Osteoblast (primary cell): ENCODE measurements around the gene TRIM71. TPM values are rescaled to one million over a fixed set of nuclear protein-coding genes. Genes with fewer than 3 reads are reported as not detected.

Source experiments
- DNase-seq: peaks from one replicate; pipeline ENCODE4 v3.0.0; 2011; ENCODE audit warnings: low spot score, mixed read lengths; ENCODE audit not compliant: insufficient read length; ENCODE audit errors: missing footprints
- H2AFZ ChIP-seq: 2 replicates; pipeline ENCODE4 v1.6.0; 2011; ENCODE audit warnings: mild to moderate bottlenecking, low read length
- H3K27ac ChIP-seq: 2 replicates; pipeline ENCODE4 v1.5.1; 2011; ENCODE audit warnings: mild to moderate bottlenecking, low read depth, low read length, moderate library complexity
- H3K27me3 ChIP-seq: 2 replicates; pipeline ENCODE4 v1.6.0; 2012; ENCODE audit warnings: mild to moderate bottlenecking, control low read depth, inconsistent platforms, low read length, moderate library complexity; ENCODE audit not compliant: insufficient read depth
- H3K36me3 ChIP-seq: 2 replicates; pipeline ENCODE4 v1.5.1; 2011; ENCODE audit warnings: mild to moderate bottlenecking, low read length, control low read depth, moderate library complexity; ENCODE audit not compliant: insufficient read depth
- H3K4me1 ChIP-seq: 2 replicates; pipeline ENCODE4 v1.5.1; 2011; ENCODE audit warnings: mild to moderate bottlenecking, low read length, control low read depth, moderate library complexity; ENCODE audit not compliant: insufficient read depth
- H3K4me2 ChIP-seq: 2 replicates; pipeline ENCODE4 v1.6.0; 2011; ENCODE audit warnings: mild to moderate bottlenecking, low read length; ENCODE audit not compliant: insufficient read depth
- H3K4me3 ChIP-seq: fragments of 200-600 bp; sonication (generic); 3 replicates; pipeline ENCODE4 v1.5.1; 2012; ENCODE audit warnings: mild to moderate bottlenecking, low read length, inconsistent platforms; ENCODE audit not compliant: insufficient read depth
- H3K79me2 ChIP-seq: 2 replicates; pipeline ENCODE4 v1.6.0; 2012; ENCODE audit warnings: mild to moderate bottlenecking, low read length, control low read depth, inconsistent platforms; ENCODE audit not compliant: insufficient read depth
- H3K9me3 ChIP-seq: 2 replicates; pipeline ENCODE4 v1.5.1; 2011; ENCODE audit warnings: low read depth, low read length, control low read depth
- H4K20me1 ChIP-seq: 2 replicates; pipeline ENCODE4 v1.6.0; 2012; ENCODE audit warnings: mild to moderate bottlenecking, low read length, control low read depth; ENCODE audit not compliant: insufficient read depth
- total RNA-seq: library from RNA; depleted of rRNA; stranded (reverse); fragments of >200 nt; gene quantifications from 2 replicates; pipeline ENCODE4 v1.2.3, GENCODE V29; 2012
- TF ChIP-seq, protein P1 (sequence below): IDR thresholded peaks from 2 replicates; pipeline ENCODE4 v1.5.1; 2011; ENCODE audit warnings: mild to moderate bottlenecking, low read depth, low read length, moderate library complexity; ENCODE audit errors: extremely low read depth

The TRIM71 gene
- total RNA-seq, 1 donor: not detected

DNA sequence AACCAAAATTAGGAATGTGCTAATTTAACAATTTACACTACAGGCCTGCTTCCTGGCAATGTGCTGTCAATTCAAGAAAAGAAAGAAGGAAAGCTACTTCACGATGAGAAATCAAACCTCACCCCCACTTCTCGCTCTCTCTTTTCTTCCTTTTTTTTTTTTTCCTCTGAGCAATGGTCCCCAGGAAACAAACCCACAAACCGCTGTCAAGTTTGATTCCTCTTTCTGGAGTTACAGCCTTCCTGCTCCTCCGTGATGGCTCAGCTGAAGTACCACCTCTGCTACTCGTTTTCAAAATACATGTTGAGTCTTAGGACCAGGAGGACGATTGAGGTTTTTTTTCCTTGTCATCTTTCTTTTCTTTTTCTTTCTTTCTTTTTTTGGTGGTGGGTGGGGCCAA lies 3.4 kb upstream of the TRIM71 start:
- DNase-seq: peak; percentile 69
- H3K79me2 ChIP-seq: no peaks in the 10 kb centered on the region
- peaks cover 52% of the 10 kb centered on the region for H3K27me3 ChIP-seq
- TF ChIP-seq, protein P1, sequence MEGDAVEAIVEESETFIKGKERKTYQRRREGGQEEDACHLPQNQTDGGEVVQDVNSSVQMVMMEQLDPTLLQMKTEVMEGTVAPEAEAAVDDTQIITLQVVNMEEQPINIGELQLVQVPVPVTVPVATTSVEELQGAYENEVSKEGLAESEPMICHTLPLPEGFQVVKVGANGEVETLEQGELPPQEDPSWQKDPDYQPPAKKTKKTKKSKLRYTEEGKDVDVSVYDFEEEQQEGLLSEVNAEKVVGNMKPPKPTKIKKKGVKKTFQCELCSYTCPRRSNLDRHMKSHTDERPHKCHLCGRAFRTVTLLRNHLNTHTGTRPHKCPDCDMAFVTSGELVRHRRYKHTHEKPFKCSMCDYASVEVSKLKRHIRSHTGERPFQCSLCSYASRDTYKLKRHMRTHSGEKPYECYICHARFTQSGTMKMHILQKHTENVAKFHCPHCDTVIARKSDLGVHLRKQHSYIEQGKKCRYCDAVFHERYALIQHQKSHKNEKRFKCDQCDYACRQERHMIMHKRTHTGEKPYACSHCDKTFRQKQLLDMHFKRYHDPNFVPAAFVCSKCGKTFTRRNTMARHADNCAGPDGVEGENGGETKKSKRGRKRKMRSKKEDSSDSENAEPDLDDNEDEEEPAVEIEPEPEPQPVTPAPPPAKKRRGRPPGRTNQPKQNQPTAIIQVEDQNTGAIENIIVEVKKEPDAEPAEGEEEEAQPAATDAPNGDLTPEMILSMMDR: no peak
- no peak overlapping the region for H3K4me2 ChIP-seq
- no peak overlapping the region for H3K4me3 ChIP-seq
- H3K9me3 ChIP-seq: peaks cover 3% of the 10 kb centered on the region
- H3K4me1 ChIP-seq: no peaks in the 10 kb centered on the region
- no peak overlapping the region for H2AFZ ChIP-seq
- H4K20me1 ChIP-seq: no peaks in the 10 kb centered on the region
- no peak overlapping the region for H3K27ac ChIP-seq
- H3K36me3 ChIP-seq: no peaks in the 10 kb centered on the region

DNA sequence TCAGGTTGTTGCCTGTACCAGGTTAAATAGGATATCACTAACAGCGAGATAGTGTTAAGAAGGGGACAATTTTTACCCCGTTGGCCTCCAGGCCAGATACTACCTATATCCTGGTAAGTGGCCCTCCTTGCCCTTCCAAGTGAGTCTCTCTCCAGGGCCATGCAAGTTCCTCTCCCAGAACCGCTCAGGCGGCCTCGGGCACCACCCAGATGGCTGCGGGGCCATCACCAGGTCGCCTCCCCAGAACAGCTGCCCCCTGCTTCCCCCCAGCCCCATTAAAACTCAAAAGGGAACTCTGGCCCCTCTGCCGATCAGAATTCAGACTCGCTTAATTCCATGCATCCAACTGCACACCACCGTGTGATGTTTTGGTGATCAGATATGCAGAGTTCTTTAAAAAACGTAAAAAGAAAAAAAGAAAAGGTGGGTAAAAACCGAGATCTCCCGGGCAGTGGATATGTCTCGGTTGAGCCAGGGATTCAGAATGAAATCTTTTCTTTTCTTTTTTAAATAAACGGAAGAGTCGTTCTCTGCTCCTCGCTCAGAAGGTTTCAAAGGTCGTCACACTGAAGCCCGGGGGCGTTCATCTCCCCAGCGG lies 1.9 kb upstream of the TRIM71 start:
- peak; percentile 80 for DNase-seq
- Histone ChIP-seq H3K4me3 (no peak overlapping the region), H3K27me3 (peaks cover 67% of the 10 kb centered on the region), H3K79me2 (no peaks in the 10 kb centered on the region), H3K27ac (no peak overlapping the region), H3K4me2 (no peak overlapping the region), H3K9me3 (peaks cover 8% of the 10 kb centered on the region), H2AFZ (no peak overlapping the region), H4K20me1 (no peaks in the 10 kb centered on the region), H3K36me3 (no peaks in the 10 kb centered on the region), H3K4me1 (no peaks in the 10 kb centered on the region)
- TF ChIP-seq, protein P1: no peak

DNA sequence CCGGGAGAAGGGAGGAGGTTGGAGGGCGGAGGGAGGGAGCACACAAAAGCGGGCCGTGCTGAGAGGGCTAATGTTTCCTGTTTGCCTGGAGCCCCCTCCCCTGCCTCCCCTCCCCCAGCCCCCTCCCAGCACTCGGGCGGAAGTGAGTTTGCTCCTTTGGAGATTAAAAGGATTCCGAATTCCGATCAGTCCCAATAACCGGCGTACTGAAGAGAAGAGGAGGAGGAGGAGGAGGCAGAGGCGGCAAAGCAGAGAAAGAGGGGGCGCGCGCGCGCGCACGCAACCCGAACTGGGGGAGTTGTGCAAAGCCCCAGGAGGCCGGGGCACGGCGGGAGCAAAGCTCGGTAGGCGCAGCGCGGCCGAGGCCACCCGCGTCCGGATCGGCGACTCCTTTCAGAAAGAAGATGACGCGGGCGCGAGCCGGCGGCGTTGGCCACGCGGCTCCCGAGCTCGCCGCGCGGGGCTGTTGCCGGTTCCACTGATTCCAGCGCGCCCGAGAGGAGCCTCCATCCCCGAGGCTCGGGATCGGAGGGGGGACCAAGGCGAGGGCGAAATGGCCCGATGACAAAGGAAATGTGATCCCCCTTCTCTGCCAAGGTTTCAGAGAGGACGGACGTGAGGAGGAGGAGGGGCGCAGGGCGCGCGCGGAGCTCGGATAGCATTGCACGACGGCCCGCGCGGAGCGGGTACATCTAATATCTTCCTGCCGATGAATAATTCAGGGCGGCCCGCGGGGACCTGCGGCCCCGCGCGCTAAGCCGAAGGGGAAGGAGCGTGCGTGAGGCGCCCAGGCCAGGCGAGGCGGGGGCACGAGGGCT lies 1.1 kb upstream of the TRIM71 start:
- TF ChIP-seq, protein P1: no peak
- Histone ChIP-seq H3K27me3 (peaks cover 71% of the 10 kb centered on the region), H3K36me3 (no peaks in the 10 kb centered on the region), H3K79me2 (no peaks in the 10 kb centered on the region), H3K27ac (no peak overlapping the region), H4K20me1 (no peaks in the 10 kb centered on the region), H3K4me3 (peak overlapping the region; percentile 35), H3K9me3 (peaks cover 8% of the 10 kb centered on the region), H2AFZ (peak overlapping the region; percentile 56), H3K4me2 (peak overlapping the region; percentile 48), H3K4me1 (no peaks in the 10 kb centered on the region)
- peak; percentile 94 for DNase-seq

DNA sequence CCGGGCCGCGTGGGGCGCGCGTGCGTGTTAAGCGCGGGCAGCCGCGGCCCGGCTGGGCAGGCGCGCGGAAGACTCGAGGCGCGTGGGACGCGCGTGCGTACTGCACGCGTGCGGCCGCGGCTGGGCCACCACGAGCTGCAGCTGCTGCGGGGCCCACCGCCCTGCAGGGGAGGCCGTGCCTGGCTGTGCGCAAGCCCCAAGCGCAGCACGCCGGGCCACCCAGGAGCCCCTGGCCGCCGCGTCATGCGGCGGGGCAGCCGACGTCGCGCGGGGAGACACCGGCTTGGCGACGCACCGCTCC lies 590 bp upstream of the TRIM71 start:
- DNase-seq: peak; percentile 85
- no peaks in the 10 kb centered on the region for H4K20me1 ChIP-seq
- H3K79me2 ChIP-seq: no peaks in the 10 kb centered on the region
- H2AFZ ChIP-seq: no peak overlapping the region
- H3K4me1 ChIP-seq: no peaks in the 10 kb centered on the region
- H3K4me3 ChIP-seq: no peak overlapping the region
- H3K27me3 ChIP-seq: peaks cover 77% of the 10 kb centered on the region
- peaks cover 8% of the 10 kb centered on the region for H3K9me3 ChIP-seq
- no peaks in the 10 kb centered on the region for H3K36me3 ChIP-seq
- TF ChIP-seq, protein P1: no peak
- H3K27ac ChIP-seq: no peak overlapping the region
- H3K4me2 ChIP-seq: peak overlapping the region; percentile 48
